GM19452 (cell line): ENCODE data around the gene KIF5C.
"Not testable (repeated sequence)": the region's sequence is repeated elsewhere in the genome, so short reads cannot be mapped to it uniquely, and the experiment has no call there.

Source experiments
- ATAC-seq: cut with Tn5 transposase; IDR thresholded peaks from one replicate; pipeline ENCODE4 v1.9.1; 2021; ENCODE audit not compliant: unreplicated experiment

Gene KIF5C

DNA sequence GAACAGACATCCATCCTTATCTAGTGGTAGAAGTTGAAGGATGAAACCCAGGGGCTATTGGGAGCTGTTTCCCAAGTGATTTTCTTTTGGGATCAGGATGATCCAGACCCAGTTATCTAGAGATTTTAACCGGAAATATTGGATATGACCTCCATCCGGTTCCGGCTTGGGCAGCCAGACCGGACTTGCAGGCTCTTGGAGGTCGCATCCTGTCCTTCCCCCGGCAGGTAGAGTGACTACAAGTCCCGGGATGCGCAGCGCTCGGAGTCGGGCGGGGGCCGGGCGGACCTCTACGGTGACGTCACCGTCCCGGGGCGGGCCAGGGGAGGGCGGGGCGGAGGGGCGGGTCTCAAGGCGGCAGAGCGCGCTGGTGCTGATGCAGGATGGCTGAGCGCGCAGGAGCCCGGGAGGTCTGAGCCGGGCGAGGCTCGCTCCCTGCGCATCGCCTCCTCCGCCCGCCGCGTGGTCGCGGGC, at the start of gene KIF5C:
Gene KIF5C, plus strand, starts transcription at position 360 of the 474 bp plus-strand sequence. CDS start 391 bp downstream, outside the sequence.
- ATAC-seq, result peak; percentile 94

DNA sequence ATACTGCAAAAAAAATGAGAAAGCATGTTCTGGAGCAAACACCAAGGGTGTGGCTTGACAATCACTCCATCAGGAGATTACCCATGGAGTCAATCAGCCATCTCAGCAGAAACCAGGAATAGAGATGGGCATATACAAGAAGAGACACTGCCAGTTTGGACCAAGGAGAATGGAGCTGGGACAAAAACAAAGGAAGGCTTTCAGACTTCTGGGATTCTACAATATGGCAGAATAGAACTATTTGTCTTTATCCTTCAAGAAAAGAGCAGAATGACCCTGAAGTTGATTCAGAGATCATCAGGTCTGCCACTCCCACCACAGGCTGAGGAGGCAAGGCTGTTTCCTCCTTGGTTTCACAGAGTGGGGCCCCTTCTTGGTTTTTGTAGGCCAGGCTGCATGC, 48.2 kb upstream of the KIF5C start:
- no peak for ATAC-seq

DNA sequence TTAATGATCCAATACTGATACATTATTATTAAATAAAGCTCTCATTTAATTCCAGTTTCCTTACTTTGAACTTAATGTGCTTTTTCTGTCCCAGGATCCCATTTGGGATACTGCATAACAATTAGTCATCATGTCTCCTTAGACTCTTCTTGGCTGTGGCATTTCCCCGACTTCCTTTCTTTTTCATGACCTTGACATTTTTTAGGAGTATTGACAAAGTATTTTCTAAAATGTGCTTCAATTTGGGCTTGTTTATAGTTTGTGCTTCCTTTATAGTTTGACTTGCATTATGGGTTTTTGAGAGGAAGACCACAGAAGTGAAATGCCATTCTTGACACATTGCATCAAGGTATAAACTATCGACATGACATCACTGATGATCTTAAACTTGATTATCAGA, 46.1 kb upstream of the KIF5C start:
- ATAC-seq, result no peak

DNA sequence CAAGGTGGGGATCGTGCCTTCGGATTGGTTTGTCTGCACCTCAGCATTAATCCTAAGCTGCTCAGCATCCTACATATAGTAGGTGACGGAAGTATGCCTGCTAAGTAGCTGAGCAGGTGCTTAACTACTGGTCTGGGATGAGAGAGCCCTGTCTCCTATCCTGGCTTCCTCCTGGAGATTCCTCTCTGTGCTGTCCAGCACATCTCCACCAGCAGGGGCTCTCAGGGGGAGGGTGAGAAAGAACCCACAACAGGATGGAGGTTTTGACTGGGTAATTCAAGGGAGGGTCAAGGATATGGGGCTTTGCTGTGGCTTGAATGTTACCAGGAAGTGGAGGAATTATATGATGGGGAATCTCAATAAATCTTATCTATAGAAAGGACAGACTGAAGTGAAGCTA, 45.4 kb upstream of the KIF5C start:
- ATAC-seq, result no peak

DNA sequence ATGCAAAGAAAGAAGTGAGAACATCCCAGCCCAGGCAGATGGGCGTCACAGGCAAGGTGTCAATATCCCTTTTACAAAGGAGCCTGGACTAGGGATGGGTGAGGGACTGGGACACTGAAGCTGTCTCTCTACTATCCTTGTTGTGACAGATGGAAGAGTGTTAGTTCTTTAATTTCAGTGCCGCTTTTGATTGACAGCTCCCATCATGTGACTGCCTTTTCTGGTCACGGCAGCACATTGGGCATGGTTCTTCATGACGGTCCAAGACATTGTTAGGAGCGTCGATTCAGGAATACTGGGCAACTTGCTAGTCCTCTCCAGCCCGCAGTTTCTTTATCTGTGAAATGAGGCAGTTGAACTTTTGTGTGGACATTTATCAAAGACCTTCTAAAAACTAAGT, 42.4 kb upstream of the KIF5C start:
- no peak for ATAC-seq

DNA sequence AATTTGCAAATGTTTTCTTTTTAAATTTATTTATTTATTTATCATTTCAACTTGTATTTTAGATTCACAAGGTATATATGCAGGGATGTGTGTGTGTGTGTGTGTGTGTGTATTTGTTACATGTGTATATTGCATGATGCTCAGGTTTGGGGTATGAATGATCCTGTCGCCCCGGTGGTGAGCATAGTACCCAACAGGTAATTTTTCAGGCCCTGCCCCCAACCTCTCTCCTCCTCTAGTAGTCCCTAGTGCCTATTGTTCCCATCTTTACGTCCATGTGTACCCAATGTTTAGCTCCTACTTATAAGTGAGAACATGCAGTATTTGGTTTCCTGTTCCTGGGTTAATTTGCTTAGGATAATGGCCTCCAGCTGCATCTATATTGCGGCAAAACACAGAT, 33.0 kb upstream of the KIF5C start:
- ATAC-seq, result no peak

DNA sequence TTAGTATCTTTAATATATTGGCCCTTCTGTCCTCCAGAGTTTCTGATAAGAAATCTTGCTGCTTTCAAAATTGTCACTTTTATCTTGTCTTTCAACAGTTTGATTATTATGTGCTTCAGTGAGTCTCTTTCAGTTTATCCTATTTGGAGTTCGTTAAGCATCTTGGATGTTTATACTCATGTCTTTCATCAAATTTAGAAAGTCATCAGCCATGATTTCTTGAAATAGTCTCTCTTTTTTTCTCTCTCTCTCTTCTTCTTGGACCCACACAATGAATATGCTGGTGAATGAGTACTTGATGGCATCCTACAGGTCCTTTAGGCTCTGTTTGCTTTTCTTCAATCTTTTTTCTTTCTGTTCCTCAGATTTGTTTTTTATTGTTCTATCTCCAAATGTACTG, 26.9 kb upstream of the KIF5C start:
- no peak for ATAC-seq

DNA sequence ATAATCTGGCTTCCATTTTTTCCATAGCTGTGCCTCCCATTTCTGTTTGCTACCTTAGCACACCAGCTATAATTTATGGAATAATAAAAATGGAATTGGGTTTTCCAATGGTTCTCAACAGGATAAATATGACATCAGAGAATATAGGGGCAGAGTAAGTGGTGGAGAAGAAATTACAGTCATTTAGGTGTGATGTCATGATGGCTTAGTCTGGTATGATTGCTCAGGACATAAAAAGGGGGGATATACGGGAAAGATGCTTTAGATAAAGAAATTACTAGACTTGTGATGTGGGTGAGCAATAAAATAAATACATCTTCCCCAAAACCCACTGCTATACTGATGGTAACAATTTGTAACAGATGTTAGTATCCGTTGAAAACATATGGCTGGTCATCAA, 21.6 kb upstream of the KIF5C start:
- ATAC-seq, result no peak

DNA sequence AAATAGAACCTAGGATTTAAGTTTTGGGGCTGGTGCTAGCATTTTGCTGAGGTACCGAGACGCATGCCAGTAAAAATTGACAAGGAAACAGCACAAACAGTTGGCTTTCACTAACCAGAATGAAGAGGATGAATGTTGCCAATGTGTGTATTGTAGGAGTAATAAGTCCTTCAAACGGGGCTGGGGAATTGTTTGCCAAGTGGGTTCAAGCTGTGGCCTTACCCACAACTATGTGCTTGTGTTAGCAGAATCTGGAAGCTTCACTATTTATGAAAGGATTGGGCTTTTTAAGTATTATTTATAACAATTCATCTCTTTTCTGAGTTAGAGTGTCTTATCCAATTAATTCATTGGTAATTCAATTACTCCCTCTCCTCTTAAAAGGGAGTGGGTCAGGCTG, 15.0 kb upstream of the KIF5C start:
- ATAC-seq, result no peak

DNA sequence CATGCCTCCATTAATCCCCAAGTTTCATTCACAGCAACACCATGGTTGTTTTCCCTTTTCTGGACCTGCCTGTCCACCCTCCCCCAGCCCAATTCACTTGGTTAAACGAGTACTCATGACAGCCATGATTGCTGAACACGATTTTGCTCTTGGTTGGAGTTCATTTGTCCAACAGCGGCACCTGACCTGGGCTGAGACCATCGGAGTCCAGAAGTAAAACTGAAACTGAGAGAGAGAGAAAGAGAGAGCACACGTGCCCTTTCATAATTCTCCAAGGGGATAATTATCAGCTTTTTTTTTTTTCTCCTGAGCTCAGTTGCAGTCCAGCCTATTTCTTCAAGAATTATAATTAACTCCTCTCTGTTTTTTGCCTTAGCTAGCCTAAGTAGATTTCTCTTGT, 13.7 kb upstream of the KIF5C start:
- ATAC-seq, result no peak

DNA sequence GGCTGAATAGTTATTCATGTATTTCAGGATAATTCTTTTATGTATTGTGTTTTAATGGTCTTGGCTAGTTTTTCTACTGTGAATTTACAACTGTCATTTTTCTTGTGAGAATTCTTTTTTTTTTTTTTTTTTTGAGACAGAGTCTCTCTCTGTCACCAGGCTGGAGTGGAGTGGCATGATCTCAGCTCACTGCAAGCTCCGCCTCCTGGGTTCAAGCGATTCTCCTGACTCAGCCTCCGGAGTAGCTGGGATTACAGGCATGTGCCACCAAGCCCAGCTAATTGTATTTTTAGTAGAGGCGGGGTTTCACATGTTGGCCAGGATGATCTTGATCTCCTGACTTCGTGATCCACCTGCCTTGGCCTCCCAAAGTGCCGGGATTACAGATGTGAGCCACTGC, 12.5 kb upstream of the KIF5C start:
- not testable (repeated sequence) for ATAC-seq

DNA sequence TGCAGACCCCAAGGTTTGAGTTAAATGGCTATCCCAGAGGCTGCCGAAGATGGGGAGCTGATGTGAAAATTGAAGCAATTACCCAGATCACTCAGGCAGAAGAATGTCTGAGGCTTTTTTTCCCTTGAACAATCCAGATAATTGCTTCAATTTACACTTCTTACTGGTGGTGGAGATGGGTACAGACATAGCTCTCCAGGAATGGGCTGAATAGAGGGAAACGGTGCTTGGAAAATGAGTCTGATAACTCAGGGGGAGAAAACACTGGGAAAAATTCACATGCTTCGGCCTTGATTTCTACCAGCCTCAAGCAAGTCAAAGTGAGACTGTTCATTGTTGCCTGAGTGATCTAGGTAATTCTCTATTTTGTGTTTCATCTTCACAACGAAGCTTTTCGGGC, 9.5 kb upstream of the KIF5C start:
- no peak for ATAC-seq

DNA sequence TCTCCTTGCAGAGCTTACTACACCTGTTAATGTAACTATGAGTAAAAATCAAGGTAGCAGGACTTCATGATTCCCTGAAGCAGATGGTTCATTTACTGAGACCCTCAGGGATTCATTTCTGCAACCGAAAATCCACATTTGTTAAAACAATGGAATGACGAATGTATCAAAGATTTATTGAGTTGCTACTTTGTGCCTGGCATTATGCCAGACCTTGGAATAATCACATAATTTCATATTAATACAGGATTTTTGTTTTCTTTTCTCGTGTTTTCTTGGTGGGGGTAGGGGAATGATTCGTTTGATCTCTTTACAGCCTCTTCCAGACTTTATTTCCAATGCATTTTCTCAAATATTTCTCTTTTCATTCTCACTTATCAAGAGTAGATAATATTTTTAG, 8.9 kb upstream of the KIF5C start:
- ATAC-seq, result no peak

DNA sequence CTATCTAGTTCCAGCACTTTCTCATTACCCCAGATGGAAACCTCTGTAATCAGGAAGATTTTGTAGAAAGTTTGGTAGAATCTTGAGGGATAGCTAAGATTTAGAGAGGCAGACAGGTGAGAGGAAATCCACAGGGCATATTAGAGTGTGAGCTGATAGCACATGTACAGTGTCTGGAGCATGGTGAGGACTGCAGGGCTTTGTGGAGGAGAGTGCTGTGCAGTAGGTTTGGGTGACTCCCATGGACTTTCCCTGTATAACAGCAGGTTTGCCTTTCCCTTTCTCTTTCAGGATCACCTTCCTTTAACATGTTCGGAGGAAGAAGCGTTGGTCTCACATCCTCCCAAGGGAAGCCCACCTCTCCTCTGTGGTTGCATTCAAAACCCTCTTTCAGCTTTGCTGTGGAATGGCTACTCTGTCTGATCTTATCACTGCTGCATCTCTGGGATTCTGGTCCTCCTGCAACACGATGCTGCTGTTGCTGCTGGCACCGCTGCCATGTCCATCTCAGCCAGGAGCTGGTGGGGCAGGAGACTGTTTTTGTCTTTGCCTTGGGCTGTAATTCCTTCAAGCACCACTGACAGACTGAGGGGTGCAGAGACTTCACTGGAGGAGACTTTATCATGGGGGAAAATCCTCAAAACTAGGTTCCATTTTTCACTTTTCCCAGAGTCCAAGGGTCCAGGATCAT, 7.8 kb upstream of the KIF5C start:
- no peak for ATAC-seq

DNA sequence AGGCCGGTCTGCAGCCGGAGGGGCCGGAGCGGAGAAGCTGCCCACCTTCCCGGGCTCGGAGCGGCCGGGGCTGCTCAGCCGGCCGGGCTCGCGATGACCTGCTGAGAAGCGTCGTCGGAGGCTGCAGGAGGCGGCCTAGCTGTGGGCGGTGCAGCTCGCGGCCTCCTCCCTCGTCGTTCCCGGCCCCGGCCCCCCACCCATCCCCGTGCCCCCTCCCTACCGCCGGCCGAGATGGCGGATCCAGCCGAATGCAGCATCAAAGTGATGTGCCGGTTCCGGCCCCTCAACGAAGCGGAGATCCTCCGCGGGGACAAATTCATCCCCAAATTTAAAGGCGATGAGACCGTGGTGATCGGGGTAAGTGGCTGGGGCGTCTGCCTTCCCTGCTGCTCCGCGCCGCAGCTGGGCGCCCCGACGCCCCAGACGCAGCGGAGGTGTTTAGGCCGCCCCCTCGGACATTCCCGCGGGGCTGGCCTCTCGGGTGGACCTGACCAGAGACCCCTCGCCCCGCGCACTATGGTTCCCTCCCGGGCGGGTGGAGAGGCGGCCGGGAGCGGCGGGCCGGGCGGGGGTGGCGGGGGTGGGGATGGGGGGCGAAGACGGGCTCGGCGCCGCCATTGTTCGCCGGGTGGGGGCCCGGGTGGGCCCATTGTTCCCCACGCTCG, 492 bp downstream of the KIF5C start:
- ATAC-seq, result peak; percentile 40

DNA sequence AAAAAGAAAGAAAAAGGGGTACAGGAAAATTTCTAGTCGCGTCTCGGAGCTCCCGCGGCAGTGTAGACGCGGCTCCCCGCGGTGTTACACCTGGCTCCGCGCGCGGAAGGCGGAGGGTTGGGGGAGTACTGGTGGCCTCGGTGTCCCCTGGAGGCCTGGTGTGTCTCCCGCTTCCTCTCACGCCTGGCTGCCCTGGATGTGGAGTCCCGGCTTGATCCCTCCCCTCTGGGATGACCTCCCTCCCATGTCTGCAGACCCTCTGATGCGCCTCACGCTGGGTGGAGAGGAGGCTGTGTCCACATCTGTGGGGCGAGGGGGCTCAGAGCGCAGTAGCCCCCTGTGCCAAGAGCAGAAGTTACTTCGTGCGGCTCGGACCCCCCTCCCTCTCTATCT, 1.2 kb downstream of the KIF5C start:
- ATAC-seq, result no peak

DNA sequence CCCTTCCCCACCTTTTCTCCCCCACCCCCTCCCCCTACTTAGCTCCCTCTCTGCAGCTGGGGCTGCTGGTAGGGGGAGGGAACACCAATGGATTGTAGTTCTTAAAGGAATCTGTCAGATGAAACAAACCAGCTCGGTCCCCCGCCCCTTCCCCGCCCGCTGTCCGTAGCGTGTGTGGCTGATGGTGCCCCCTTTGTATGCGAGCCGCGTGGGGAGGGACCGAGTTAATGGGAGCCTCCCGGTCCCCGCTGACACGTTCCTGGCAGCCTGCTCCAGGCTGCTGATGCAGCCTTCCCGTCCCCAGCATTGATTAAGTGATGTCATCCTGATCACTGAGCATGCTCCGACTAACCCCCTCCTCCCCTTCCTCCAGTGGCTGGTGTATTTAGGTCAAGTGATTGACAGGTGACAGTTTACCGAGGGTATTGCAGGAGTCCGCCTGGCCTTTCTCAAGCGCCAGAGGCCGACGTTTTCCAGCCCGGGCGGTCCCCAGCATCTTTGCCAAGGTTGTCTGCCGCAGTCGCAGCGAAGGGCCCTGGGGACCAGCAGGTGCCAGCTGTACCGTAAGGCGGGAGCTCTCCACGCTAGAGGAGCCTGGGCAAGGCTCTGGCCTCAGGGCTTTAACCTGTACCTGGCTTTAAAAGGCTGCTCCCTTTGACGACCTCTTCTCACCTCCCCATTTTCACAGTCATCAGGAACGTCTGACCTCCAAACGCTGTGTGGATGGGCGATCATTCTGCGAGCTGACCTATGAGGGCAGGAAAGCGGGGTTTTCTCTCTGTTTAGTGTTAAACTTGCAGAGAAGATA, 1.8 kb downstream of the KIF5C start:
- ATAC-seq, result no peak

DNA sequence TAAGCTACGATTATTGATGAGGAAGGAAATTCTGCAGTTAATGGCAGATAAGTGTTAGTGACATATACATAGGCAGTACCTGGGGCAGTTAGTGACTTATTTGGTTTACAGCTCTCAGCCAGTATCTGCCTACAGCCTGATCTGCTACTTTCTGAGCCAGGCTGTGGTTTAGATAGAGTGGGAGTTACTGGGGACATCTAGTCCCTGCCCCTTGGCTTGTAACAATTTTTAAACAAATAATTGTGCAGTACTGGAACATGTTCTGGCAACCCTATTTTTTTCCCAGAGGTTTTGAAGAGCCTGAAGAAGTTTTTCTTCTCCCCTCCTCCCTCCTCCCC, 2.3 kb downstream of the KIF5C start:
- no peak for ATAC-seq

DNA sequence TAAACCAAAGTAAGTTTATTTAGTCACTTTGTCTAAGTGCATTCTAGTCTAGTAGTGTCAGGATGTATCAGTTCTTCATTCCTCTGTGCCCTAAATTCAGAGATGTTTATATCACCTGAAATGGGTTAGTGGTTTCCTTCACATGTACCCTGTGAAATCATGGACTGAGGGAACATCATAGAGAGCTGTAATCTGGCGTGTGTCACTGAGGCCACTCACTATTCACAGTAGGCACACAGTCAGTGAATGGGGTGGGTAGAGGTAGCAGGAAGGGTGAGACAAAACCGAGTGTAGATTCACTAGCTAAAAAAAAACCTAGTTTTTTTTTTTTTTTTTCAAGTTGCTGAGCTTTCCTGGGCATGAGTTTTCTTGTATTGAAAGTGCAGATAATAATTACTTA, 5.6 kb downstream of the KIF5C start:
- no peak for ATAC-seq

DNA sequence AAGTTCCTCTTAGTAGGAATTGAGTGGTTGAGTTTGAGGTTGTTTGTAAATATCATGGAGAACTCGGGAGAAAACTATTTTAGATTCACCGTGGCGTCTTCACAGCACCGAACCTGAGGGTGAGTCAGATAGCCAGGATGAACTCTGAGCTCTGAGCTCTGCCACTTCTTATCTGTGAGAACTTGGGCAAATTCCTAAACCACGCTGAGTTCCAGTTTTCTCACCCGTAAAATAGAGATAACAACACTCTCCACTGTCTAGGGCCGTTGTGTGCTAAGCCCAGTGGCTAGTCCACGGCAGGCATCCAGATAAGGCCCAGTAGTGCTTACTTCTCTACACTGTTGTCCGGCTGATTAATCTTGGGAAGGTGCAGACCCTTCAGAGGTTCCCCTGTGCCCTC, 7.0 kb downstream of the KIF5C start:
- no peak for ATAC-seq

DNA sequence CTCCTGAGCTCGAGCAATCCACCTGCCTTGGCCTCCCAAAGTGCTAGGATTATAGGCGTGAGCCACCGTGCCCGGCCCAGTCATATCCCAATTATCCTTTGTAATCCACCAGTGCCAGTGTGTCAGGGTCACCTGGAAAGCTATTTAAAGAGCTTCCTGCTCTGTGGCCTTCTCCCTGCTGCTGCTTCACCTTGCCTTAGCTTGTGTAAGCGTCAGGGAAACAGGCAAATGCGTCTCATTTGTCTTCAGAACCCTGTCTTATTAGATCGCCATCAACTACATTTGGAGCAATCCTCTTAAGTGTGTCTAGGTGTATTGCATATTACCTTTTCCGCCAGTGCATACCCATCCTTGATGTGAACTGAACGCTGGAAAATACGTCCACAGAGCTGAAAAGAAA, 10.2 kb downstream of the KIF5C start:
- ATAC-seq, result no peak

DNA sequence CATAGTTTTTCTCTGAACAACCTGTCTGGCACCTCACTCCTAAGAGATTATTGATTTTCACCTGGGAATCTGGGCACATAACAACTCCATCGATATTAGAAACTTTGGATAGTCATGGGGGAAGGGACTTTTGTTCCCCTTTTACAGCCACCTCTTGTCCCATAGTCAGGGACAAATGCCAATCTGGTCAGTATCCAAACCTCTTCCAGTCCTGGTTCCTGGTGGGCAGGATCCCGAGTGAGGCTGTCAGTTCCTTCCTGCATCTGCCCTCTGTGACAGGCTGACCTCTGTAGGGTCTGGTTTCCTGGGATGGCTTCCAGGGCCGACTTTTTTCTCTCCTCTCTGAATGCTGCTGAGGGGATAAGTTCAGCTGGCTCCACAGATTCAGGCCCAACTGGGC, 11.0 kb downstream of the KIF5C start:
- ATAC-seq, result no peak
